Endothelial cell of umbilical vein (primary cell): ENCODE measurements around the gene DIDO1. TPM values are rescaled to one million over a fixed set of nuclear protein-coding genes. Genes with fewer than 3 reads are reported as not detected.

Experiments used
- BruUV-seq: library from RNA; stranded (reverse); fragments of 400-500 nt; replicated peaks from 2 replicates; lab custom pipeline; 2021; lab: Mats Ljungman, UMichigan
- CTCF ChIA-PET: fragments of 300-600, 350-600 bp; sonication (Branson Sonifier 250); formaldehyde crosslinking; loops from one replicate; lab custom pipeline; 2021; ENCODE audit warnings: antibody characterized with exemption, inconsistent platforms; lab: Charles Lee
- POLR2A ChIA-PET: fragments of 300-600, 350-600 bp; sonication (Branson Sonifier 250); formaldehyde crosslinking; loops from one replicate; lab custom pipeline; 2021; ENCODE audit warnings: antibody characterized with exemption, inconsistent platforms; lab: Charles Lee
- DNase-seq: peaks from one replicate; pipeline ENCODE4 v3.0.0-alpha.2; 2011; ENCODE audit warnings: low read depth, low spot score
- FAIRE-seq: peaks from 2 replicates; lab custom pipeline; 2011; peaks lifted over from hg19 to GRCh38; lab: Jason Lieb, UNC
- H2AFZ ChIP-seq: 2 replicates; pipeline ENCODE4 v1.6.0; 2012; ENCODE audit warnings: low read depth, low read length, control low read depth, inconsistent platforms
- H3K27ac ChIP-seq: 2 replicates; pipeline ENCODE4 v1.5.1; 2011; ENCODE audit warnings: low read depth, mild to moderate bottlenecking, control low read depth, low read length, moderate library complexity; ENCODE audit not compliant: insufficient read depth
- H3K27me3 ChIP-seq, 2 experiments: 2 replicates each; pipeline versions ENCODE4 v1.6.0 to v1.6.1; 2011; ENCODE audit warnings: low read length in 2 of 2, mixed read lengths in 1 of 2; ENCODE audit not compliant: control insufficient read depth in 2 of 2, insufficient read depth in 2 of 2
- H3K36me3 ChIP-seq, 2 experiments: 2 replicates in 1 of 2; 3 replicates in 1 of 2; pipeline ENCODE4 v1.5.1; 2011; ENCODE audit warnings: low read length in 2 of 2, mild to moderate bottlenecking in 1 of 2, moderate library complexity in 1 of 2; ENCODE audit not compliant: control insufficient read depth in 2 of 2, insufficient read depth in 2 of 2; ENCODE audit errors: extremely low read depth in 1 of 2
- H3K4me1 ChIP-seq: 3 replicates; pipeline ENCODE4 v1.5.1; 2011; ENCODE audit warnings: mild to moderate bottlenecking, low read length; ENCODE audit not compliant: control insufficient read depth, insufficient read depth; ENCODE audit errors: extremely low read depth
- H3K4me2 ChIP-seq: 2 replicates; pipeline ENCODE4 v1.6.1; 2011; ENCODE audit warnings: low read length, control low read depth, mixed read lengths; ENCODE audit not compliant: insufficient read depth
- H3K4me3 ChIP-seq, 3 experiments: fragments of 200-600 bp in 1 of 3; sonication (generic), shearing (Covaris generic) in 1 of 3; replicated peaks in 1 of 3; 2 replicates each; pipeline ENCODE4 v1.5.1; 2011 to 2016; ENCODE audit warnings: control low read depth in 3 of 3, low read length in 3 of 3, mild to moderate bottlenecking in 2 of 3, inconsistent platforms in 1 of 3, low read depth in 1 of 3, moderate library complexity in 1 of 3; ENCODE audit not compliant: insufficient read depth in 1 of 3
- H3K79me2 ChIP-seq: 2 replicates; pipeline ENCODE4 v1.6.0; 2012; ENCODE audit warnings: low read length, inconsistent platforms; ENCODE audit not compliant: control insufficient read depth, insufficient read depth
- H3K9ac ChIP-seq: replicated peaks from 2 replicates; pipeline ENCODE3; 2011; ENCODE audit warnings: low read length, control low read depth; ENCODE audit not compliant: insufficient read depth; ENCODE audit errors: extremely low read depth
- H3K9me1 ChIP-seq: replicated peaks from 3 replicates; pipeline ENCODE4 v1.6.0; 2011; ENCODE audit warnings: mild to moderate bottlenecking, low read length; ENCODE audit not compliant: control insufficient read depth, insufficient read depth; ENCODE audit errors: extremely low read depth
- H3K9me3 ChIP-seq: replicated peaks from 2 replicates; pipeline ENCODE4 v1.5.1; 2012; ENCODE audit warnings: low read length, inconsistent platforms; ENCODE audit not compliant: control insufficient read depth, insufficient read depth
- H4K20me1 ChIP-seq: replicated peaks from 2 replicates; pipeline ENCODE3; 2011; ENCODE audit warnings: mild to moderate bottlenecking, low read length; ENCODE audit not compliant: control insufficient read depth, insufficient read depth; ENCODE audit errors: extremely low read depth
- CTCF ChIP-seq, 2 donors: IDR thresholded peaks; 1 replicate in 1 of 2; 2 replicates in 1 of 2; pipeline ENCODE4 v1.5.1; 2011; ENCODE audit warnings: low read length in 2 of 2, mild to moderate bottlenecking in 2 of 2, moderate library complexity in 2 of 2, control low read depth in 1 of 2, inconsistent platforms in 1 of 2, low read depth in 1 of 2; ENCODE audit not compliant: insufficient read depth in 1 of 2; ENCODE audit errors: extremely low read depth in 1 of 2
- EZH2 ChIP-seq: IDR thresholded peaks from 2 replicates; pipeline ENCODE4 v1.6.1; 2012; ENCODE audit warnings: borderline replicate concordance, low read depth, mild to moderate bottlenecking, moderate library complexity, low read length, inconsistent platforms; ENCODE audit not compliant: severe bottlenecking
- FOS ChIP-seq: IDR thresholded peaks from 2 replicates; pipeline ENCODE4 v1.6.1; 2011; ENCODE audit warnings: mild to moderate bottlenecking, low read length, moderate library complexity, borderline replicate concordance; ENCODE audit not compliant: insufficient read depth
- GATA2 ChIP-seq: IDR thresholded peaks from 2 replicates; pipeline ENCODE4 v1.7.0; 2011; ENCODE audit warnings: low read depth, mild to moderate bottlenecking, moderate library complexity, mixed read lengths, low read length; ENCODE audit not compliant: insufficient read length, insufficient read depth
- JUN ChIP-seq: IDR thresholded peaks from 2 replicates; pipeline ENCODE4 v1.6.1; 2011; ENCODE audit warnings: borderline replicate concordance, low read depth; ENCODE audit not compliant: insufficient read length, insufficient read depth
- MAX ChIP-seq: IDR thresholded peaks from 2 replicates; pipeline ENCODE4 v1.6.1; 2011; ENCODE audit not compliant: insufficient read depth, insufficient read length
- MYC ChIP-seq: IDR thresholded peaks from one replicate; pipeline ENCODE4 v1.6.1; 2011; ENCODE audit warnings: mild to moderate bottlenecking, low read depth, low read length
- POLR2A ChIP-seq: IDR thresholded peaks from 2 replicates; pipeline ENCODE4 v1.6.1; 2012; ENCODE audit warnings: low read depth, mild to moderate bottlenecking, control low read depth, low read length
- POLR2AphosphoS5 ChIP-seq: IDR thresholded peaks from 2 replicates; pipeline ENCODE4 v1.6.1; 2012; ENCODE audit warnings: low read depth, mild to moderate bottlenecking, control low read depth, low read length, moderate library complexity; ENCODE audit not compliant: insufficient read depth
- dilution Hi-C: fragments of 300-500 bp; cut with MboI; formaldehyde crosslinking; loops from one replicate; pipeline ENCODE4 v1.15.0; 2019; ENCODE audit warnings: low sequenced_read_pairs; ENCODE audit not compliant: extremely low pct_ligation_motif_present
- intact Hi-C: fragments of 100-400 bp; cut with micrococcal nuclease; formaldehyde crosslinking; loops from one replicate; pipeline ENCODE4 v1.10.0; 2022
- polyA plus RNA-seq, 4 experiments: library from polyadenylated mRNA; depleted of rRNA in 3 of 4; stranded (reverse) in 3 of 4; unstranded in 1 of 4; fragments of >200 nt; gene quantifications; 2 replicates each; pipeline versions ENCODE4 v1.2.1 to v1.2.3, GENCODE V29; 2011 to 2012; ENCODE audit warnings: missing spikeins in 1 of 4
- total RNA-seq: library from RNA; stranded (reverse); gene quantifications from 2 replicates; pipeline ENCODE4 v1.2.3, GENCODE V29; 2021

The DIDO1 gene
- total and polyA plus RNA-seq, 2 donors (not counting 3 experiments of a cell fraction or from before 2014, with no cell fraction given): 22.1 to 51.2 TPM

- Histone ChIP-seq H3K4me3 (no peak overlapping the region), H3K9ac (no peak overlapping the region), H3K9me3 (no peaks in the 10 kb centered on the region), H3K9me1 (no peaks in the 10 kb centered on the region), H3K4me1 (peaks cover 30% of the 10 kb centered on the region), H3K4me2 (no peak overlapping the region), H2AFZ (no peak overlapping the region), H3K27me3 (no peaks in the 10 kb centered on the region), H3K79me2 (peaks cover 100% of the 10 kb centered on the region), H3K36me3 (no peaks in the 10 kb centered on the region), H3K27ac (no peak overlapping the region), H4K20me1 (peaks cover 28% of the 10 kb centered on the region)
- no TSS peak for BruUV-seq
- intact Hi-C loops: no loop called here
- FAIRE-seq (no peak), DNase-seq (no peak)
- dilution Hi-C loops: no loop called here
- POLR2A ChIA-PET: no interaction called here
- CTCF ChIA-PET: interaction anchor here (0.8 to 2.9 kb wide), 5 partner anchors 8 to 52 kb away, joined by 3 to 9 read pairs (median 3); no protein-coding TSS in a partner anchor
- no peak for TF ChIP-seq JUN
- TF ChIP-seq GATA2: no peak
- no peak for TF ChIP-seq FOS
- no peak for TF ChIP-seq MYC
- no peak for TF ChIP-seq EZH2
- TF ChIP-seq CTCF (IDR thresholded peaks at IDR 0.05; ENCODE audit: extremely low read depth in 1 of 2, insufficient read depth in 1 of 2, low read depth in 1 of 2, low read length in 2 of 2): no peak
- TF ChIP-seq MAX: no peak
- TF ChIP-seq POLR2AphosphoS5: no peak
- no peak for TF ChIP-seq POLR2A
These were observed 6.2 kb downstream of the DIDO1 start for GRCh38 chr20:62920039-62920645.
